Measurements from ENCODE around the gene HIPK2. TPM values are rescaled to one million over a fixed set of nuclear protein-coding genes. Genes with fewer than 3 reads are reported as not detected.

Gene HIPK2
- total RNA-seq, 1 donor from 2014 or later: 23.0 TPM

DNA sequence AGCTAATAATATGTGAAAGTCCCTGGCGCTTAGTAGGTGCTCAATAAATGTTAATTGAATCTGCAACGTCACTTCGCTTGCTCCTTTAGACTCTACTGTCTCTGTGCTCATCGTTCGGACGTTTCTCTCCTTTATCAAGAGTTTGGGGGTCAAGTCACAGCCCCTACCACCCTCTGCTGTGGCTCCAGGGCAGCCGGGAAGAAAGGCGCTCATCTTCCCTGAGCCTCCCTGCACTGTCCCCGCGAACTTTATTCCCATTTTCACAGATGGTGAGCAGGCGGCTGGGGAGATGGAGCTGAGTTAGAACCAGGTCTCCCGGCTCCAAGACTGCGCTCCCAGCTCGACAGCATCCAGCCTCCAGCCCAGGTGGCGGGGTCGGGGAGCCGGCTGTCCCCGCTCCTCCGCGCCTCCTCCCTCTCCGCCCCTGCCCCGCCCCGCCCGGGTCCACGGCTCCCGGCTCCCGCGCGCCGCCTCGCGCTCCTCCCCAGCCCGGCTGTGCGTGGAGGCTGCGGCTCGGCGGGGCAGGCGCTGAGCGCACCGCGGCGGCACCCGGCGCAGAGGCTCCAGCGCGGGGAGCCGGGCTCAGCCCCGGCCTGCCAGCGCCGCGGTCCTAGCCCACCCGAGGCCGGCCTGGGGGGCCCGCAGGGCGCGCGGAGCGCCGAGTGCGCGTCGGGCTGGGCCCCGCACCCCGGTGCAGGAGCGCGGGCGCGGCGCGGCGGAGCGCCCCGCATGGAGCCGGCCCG, 254.4 kb downstream of the HIPK2 start, which contains the start of gene CLEC2L:
CLEC2L (plus strand) TSS at position 487 of the 743 bp plus-strand sequence; CDS start at position 730, 243 bp downstream.
- no peak for ATAC-seq (ENCODE audit: low read depth)
- H3K4me3 Mint-ChIP-seq: no peak within 1 kb of the TSS
- no peak within 1 kb of the TSS for H3K27ac Mint-ChIP-seq
- intact Hi-C loops (cut with micrococcal nuclease): no loop called here
- H3K9me3 Mint-ChIP-seq: peaks cover 2% of the 10 kb centered on the region
- POLR2A ChIA-PET: no interaction called here
- TF ChIP-seq, protein P1, sequence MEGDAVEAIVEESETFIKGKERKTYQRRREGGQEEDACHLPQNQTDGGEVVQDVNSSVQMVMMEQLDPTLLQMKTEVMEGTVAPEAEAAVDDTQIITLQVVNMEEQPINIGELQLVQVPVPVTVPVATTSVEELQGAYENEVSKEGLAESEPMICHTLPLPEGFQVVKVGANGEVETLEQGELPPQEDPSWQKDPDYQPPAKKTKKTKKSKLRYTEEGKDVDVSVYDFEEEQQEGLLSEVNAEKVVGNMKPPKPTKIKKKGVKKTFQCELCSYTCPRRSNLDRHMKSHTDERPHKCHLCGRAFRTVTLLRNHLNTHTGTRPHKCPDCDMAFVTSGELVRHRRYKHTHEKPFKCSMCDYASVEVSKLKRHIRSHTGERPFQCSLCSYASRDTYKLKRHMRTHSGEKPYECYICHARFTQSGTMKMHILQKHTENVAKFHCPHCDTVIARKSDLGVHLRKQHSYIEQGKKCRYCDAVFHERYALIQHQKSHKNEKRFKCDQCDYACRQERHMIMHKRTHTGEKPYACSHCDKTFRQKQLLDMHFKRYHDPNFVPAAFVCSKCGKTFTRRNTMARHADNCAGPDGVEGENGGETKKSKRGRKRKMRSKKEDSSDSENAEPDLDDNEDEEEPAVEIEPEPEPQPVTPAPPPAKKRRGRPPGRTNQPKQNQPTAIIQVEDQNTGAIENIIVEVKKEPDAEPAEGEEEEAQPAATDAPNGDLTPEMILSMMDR (IDR thresholded peaks at IDR 0.05): no peak
- peaks cover 42% of the 10 kb centered on the region for H3K27me3 Mint-ChIP-seq
- H3K36me3 Mint-ChIP-seq (ENCODE audit: low read depth): no peaks in the 10 kb centered on the region
- no peak for DNase-seq
- CTCF ChIA-PET: no interaction called here
- no peaks in the 10 kb centered on the region for H3K4me1 Mint-ChIP-seq

DNA sequence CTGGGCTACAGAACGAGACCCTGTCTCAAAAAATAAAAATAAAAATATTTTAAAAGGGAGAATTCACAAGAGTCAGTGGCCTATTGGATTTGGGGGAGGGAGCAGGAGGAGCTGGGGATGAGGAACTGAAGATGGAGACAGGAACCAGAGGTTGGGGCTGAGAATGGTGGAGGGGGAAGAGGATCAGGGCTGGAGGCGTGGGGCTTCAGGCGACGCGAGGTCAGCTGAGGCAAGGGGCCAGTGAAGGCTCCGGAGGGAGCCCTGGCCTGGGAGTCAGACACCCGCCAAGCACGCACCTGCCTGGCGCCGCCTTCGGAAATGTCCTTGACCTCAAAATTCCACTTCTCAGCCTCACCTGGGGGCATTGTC, 255.0 kb downstream of the HIPK2 start:
- intact Hi-C loops (cut with micrococcal nuclease): no loop called here
- no peaks in the 10 kb centered on the region for H3K36me3 Mint-ChIP-seq (ENCODE audit: low read depth)
- ATAC-seq (ENCODE audit: low read depth): no peak

DNA sequence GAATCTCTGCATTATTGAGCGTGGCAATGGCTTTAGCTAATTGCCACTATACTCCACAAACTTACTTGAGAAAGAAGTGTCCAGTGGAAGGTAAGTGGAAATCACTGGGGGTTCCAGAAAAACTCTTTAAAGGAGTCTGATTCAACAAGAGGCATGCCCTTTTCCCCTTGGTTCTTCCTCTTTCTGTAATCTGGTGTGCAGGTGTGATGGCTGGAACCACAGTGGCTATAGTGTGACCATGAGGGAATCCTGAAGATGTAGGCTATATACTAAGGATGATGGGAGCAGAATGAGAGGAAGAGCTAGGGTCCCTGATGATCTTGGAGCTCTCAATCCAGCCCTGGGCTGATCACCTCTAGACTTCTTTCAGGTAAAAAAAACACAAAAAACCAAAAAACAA, 256.4 kb downstream of the HIPK2 start:
- intact Hi-C loops (cut with micrococcal nuclease): no loop called here
- TF ChIP-seq, protein P1 (IDR thresholded peaks at IDR 0.05): no peak
- no peak for ATAC-seq (ENCODE audit: low read depth)
- Mint-ChIP-seq H3K36me3 (ENCODE audit: low read depth) (no peaks in the 10 kb centered on the region), H3K27me3 (peaks cover 42% of the 10 kb centered on the region), H3K4me3 (no peak overlapping the region), H3K9me3 (no peaks in the 10 kb centered on the region), H3K4me1 (no peaks in the 10 kb centered on the region), H3K27ac (no peak overlapping the region)
- DNase-seq: no peak
- ChIA-PET CTCF (no interaction called here), POLR2A (no interaction called here)

More for the DNA sequence above, 255.0 kb downstream of the HIPK2 start:
- no peak for DNase-seq
- Mint-ChIP-seq H3K27me3 (peaks cover 41% of the 10 kb centered on the region), H3K4me3 (no peak overlapping the region), H3K4me1 (no peaks in the 10 kb centered on the region), H3K27ac (no peak overlapping the region), H3K9me3 (no peaks in the 10 kb centered on the region)
- CTCF ChIA-PET: no interaction called here
- TF ChIP-seq, protein P1 (IDR thresholded peaks at IDR 0.05): no peak
- POLR2A ChIA-PET: no interaction called here

DNA sequence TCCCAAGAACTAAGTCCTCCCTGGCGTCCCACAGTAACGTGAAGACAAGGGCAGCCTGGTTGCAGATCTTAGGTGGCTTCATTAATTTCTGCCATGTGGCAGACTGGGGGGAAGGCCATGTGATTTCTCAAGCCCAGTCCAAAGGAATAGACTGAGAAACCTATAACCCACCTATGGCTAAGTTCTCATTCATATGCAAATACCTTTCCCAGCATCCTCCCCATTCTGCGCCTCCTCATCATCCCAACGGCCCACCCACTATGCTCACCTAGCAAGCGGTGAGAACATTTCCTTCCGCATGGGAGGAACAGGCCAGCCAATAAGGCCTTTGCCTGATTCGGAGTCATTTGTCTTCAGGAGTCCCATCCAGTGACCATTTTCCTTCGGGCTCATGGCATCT, 262.5 kb downstream of the HIPK2 start:
- DNase-seq: no peak
- intact Hi-C loops (cut with micrococcal nuclease): no loop called here
- Mint-ChIP-seq H3K4me3 (no peak overlapping the region), H3K9me3 (no peaks in the 10 kb centered on the region), H3K36me3 (ENCODE audit: low read depth) (no peaks in the 10 kb centered on the region), H3K4me1 (no peaks in the 10 kb centered on the region), H3K27ac (no peak overlapping the region), H3K27me3 (peaks cover 6% of the 10 kb centered on the region)
- no peak for ATAC-seq (ENCODE audit: low read depth)
- TF ChIP-seq, protein P1 (IDR thresholded peaks at IDR 0.05): no peak
- ChIA-PET CTCF (no interaction called here), POLR2A (no interaction called here)

Other genes starting within 250 kb of the HIPK2 start
- 2.0 and 3.8 TPM in 2 replicates for gene TBXAS1, start 51.3 kb upstream of the HIPK2 start, total RNA-seq

Measured in activated B cell treated with CpG ODN at 0.5 μM for 24 hours (primary cell).